ENCODE results near the gene MATCAP1.

- TF ChIP-seq EZH2 (IDR thresholded peaks at IDR 0.05; ENCODE audit: insufficient read depth, poor library complexity, severe bottlenecking) (no peak), EZH2phosphoT487 (IDR thresholded peaks at IDR 0.05; ENCODE audit: insufficient read depth, low read depth) (no peak)
Observed at GRCh38 chr16:67190448-67191399, 7.0 kb upstream of the MATCAP1 start.

Data from GM23248 (cell line).